GM18520 (cell line): ENCODE data around the gene SPATA46.

Experiments
- ATAC-seq: cut with Tn5 transposase; IDR thresholded peaks from one replicate; pipeline ENCODE4 v1.9.1; 2021; ENCODE audit not compliant: unreplicated experiment

The SPATA46 gene

GRCh38 chr1:162391790-162392563 lies 15.3 kb upstream of the SPATA46 start:
- ATAC-seq = no peak

DNA sequence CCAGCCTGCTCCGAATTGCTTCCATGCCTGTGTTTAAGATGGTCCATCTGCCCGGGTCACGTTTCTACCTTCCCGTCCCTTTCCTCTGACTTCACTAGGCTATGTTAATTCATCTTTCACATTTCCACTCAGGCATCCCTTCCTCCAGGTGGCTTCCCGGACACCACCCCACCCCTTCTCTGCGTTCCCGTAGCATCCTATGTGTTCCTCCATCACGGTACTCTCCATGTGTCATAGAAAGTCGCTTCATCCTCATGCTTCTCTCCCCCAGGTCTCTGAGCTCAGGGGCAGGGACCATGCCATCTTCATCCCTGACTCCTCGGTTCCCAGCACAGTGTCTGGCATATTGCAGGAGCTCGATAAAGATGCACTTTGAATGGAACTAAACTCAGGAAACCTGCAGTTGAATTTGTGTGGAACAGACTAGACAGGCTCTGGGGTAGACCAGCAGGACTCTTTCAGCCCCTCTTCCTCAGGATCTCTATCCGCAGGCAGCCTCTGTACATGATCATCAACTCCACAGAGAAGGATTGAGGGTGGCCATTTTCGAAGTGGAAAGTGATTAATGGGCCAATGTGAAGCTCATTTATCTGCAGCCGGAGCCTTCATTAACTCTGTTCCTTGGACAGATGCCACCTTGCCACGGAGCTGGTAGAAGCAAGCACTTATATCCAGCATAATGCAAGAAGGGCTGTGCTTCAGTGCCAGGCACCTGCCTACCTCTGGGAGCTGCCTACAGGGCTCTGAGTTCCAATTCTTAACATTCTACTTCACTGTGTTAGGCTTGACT lies 13.9 kb upstream of the SPATA46 start:
- ATAC-seq = no peak

DNA sequence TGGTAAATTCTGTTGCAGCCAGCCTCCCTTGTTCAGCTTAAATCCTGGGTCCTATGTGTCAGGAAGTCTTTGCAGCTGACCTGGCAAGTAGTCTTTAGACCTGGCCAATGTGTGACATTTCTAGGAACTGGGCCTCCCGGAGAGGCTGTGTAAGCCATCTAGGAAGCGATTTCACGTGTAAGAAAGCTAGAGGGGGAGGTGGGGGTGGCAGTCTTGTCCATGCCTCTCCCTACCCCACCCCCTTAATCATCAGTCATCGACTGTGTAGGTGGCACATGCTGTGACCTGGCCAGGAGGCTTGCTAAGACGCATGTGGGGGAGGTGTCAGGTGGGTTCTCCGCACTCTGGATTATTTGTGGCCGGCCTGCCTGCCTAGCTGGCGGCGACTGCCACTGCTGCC lies 13.3 kb upstream of the SPATA46 start:
- no peak for ATAC-seq

- no peak for ATAC-seq
These were observed 12.6 kb upstream of the SPATA46 start for GRCh38 chr1:162389021-162389818.

DNA sequence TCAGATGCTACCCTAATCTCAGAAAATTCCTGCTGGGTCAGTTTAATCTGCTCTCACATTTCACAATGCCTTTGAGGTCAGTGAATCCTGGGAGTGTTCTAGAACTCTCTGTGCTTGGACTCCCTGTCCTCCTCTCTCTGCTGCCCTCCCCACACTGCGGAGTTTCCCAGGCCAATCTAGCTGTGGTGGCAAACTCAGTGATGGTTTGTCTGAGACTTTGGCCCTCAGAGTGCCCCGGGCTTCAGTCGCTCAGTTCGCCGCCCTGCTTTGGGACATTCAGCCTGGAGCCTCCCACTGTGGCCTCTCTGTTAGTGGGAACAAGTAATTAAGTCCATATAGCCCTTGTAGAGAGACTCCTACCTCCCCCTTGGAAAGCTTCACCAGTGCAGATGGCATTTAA lies 12.0 kb upstream of the SPATA46 start:
- no peak for ATAC-seq

DNA sequence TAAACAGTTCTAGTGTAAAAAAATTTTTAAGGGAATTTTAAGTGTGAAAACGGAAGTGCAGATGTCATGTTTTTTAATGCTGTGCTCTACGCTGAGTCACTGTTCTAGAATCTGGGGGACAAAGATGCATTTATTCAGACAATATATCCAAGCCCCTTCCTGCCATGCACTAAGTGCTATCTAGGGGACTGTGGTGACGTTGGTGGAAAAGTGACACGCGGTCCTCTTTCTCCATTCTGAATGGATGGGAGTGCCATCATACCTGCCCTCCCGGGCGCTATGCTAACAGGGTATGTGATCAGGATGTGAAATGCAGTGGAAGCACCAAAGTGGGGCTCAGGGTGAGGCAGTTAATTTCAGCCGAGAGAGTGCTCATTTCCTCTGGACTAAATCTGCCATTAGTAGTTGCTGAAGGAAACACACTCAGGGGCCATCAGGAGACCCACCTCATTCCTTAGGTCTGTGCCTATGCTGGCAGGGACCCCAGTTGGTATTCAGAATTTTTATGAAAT lies 11.5 kb upstream of the SPATA46 start:
- ATAC-seq = no peak

- no peak for ATAC-seq
These were observed 10.8 kb upstream of the SPATA46 start for GRCh38 chr1:162387226-162388082.

GRCh38 chr1:162386292-162387225 lies 9.9 kb upstream of the SPATA46 start:
- ATAC-seq = no peak

GRCh38 chr1:162385702-162386101 lies 9.0 kb upstream of the SPATA46 start:
- ATAC-seq = no peak

GRCh38 chr1:162385280-162385623 lies 8.6 kb upstream of the SPATA46 start:
- no peak for ATAC-seq

DNA sequence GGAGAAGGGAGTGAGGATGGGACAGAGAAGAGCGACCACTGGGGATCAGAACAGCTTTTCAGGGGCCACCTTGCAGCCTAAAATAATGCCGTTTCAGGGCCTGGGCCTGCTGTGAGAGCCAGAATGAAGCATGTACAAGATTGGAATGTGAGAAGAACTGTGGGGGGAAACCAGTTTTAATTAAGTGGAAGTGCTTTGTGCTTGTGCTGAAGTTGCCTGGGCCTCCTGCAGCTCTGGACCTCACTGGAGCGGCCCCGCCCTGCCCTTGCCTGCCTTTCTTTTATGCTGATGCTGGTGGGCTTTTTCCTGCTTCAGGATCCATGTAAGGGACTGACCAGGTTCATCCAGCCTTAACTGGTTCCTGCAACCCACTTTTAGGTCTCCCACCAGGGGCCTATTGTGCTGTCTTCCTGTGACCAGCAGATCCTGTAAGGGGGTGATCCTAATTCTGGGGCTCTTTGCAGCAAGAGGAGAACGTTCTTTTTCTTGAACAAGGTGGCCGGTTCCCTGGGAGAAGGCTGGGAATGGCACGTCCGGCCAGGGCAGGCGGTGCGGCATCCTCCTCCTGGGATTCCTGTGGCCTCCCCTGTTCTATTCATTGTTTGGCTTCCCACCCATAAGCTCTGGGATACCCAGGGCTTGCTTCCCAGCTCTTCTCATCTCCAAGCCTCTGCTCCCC lies 8.1 kb upstream of the SPATA46 start:
- no peak for ATAC-seq

DNA sequence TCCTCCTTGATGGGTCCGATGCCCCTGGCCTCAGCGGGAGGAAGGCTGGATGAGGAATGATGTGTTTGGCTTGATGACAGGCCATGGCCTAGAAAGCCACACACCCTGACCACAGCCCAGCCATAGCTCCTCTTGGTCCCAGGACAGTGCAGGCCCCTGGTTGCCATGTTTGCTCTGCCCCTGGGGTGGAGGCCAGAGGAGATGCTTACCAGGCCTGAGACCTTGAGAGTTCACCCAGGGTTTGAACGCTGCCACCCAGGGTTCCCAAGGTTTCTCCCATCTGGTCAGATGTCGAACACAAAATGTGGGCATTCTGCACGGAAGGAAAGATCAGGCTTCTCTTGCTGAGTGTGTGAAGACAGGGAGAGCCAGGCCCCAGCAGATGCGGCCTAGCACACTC lies 7.5 kb upstream of the SPATA46 start:
- no peak for ATAC-seq

DNA sequence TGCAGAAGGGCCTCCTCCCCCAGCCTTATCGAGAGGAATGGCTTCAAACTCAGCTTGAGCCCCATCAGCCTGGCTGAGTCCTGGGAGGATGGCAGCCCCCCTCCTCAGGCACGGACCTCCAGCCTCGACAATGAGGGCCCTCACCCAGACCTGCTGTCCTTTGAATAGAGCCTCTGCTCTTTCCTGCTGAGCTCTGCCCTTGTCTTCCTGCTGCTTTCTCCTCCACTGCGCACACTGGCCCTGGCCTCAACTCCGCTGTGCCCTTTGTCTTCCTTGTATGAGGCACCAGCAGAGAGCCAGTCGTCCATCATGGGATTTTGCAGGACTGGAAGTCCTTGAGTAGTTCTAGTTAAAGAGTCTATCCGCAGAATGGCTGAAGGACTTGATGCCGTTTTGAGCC lies 6.9 kb upstream of the SPATA46 start:
- no peak for ATAC-seq

GRCh38 chr1:162383091-162383490 lies 6.4 kb upstream of the SPATA46 start:
- ATAC-seq = no peak

- no peak for ATAC-seq
These were observed 5.5 kb upstream of the SPATA46 start for GRCh38 chr1:162381941-162382750.

- no peak for ATAC-seq
These were observed 4.7 kb upstream of the SPATA46 start, which contains the start of gene C1orf226 for GRCh38 chr1:162381383-162381782. C1orf226 (plus strand) TSS chr1:162381728; CDS start chr1:162381902, 174 bp downstream.

DNA sequence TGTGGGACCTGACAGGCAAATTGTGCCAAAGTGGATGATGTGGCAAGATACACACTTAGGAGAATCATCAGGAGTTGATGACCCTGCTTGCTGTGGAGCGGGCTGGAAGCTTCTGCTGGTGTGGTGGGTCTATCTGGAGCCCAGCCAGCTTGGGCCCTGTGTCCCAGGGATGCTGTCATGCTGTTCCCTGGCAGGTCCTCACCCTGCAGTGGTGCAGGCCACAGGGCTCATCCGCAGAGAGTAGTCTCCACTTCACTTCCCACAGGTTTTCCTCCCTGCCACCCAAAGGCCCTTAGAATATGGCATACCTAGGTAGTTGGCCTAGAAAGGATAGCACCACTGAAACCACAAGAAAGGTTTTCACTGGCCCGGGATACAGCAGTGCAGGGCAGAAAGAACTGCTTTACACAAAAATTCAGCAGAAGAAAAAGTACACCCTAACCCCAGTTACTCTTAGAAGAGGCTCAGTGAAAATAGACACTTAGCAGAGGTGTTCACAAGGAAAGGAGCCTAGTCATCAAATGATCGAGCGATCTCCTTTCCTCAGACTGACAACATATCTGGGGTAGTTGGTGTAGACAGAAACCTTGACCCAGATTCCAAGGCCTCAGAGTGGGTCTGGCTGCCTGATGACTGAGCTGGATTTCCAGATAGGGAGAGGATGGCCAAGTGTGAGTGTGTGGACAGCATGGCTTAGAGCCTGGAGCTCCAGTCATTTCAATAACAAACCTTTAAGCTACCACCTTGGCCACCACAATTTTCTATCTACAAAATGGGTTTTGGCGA lies 3.6 kb upstream of the SPATA46 start:
- ATAC-seq = no peak
